Mammary epithelial cell (primary cell): ENCODE measurements around the gene FOXK1.

Source experiments
- EZH2 ChIP-seq: IDR thresholded peaks from 2 replicates; pipeline ENCODE4 v1.6.1; 2012; ENCODE audit warnings: low read length, inconsistent platforms, borderline replicate concordance
- TF ChIP-seq, protein P1 (sequence below), 2 donors: IDR thresholded peaks in 1 of 2; conservative IDR thresholded peaks in 1 of 2; 2 replicates each; pipeline ENCODE4 v1.5.1; 2011 to 2012; ENCODE audit warnings: inconsistent platforms in 2 of 2, low read length in 2 of 2, mild to moderate bottlenecking in 2 of 2, control low read depth in 1 of 2, low read depth in 1 of 2; ENCODE audit not compliant: insufficient read depth in 1 of 2; ENCODE audit errors: extremely low read depth in 1 of 2

GRCh38 chr7:4807598-4808016 is 125.5 kb downstream of the FOXK1 start:
- TF ChIP-seq, protein P1, sequence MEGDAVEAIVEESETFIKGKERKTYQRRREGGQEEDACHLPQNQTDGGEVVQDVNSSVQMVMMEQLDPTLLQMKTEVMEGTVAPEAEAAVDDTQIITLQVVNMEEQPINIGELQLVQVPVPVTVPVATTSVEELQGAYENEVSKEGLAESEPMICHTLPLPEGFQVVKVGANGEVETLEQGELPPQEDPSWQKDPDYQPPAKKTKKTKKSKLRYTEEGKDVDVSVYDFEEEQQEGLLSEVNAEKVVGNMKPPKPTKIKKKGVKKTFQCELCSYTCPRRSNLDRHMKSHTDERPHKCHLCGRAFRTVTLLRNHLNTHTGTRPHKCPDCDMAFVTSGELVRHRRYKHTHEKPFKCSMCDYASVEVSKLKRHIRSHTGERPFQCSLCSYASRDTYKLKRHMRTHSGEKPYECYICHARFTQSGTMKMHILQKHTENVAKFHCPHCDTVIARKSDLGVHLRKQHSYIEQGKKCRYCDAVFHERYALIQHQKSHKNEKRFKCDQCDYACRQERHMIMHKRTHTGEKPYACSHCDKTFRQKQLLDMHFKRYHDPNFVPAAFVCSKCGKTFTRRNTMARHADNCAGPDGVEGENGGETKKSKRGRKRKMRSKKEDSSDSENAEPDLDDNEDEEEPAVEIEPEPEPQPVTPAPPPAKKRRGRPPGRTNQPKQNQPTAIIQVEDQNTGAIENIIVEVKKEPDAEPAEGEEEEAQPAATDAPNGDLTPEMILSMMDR (conservative IDR thresholded peaks at IDR 0.05 in 1 of 2, IDR thresholded peaks at IDR 0.05 in 1 of 2; ENCODE audit: extremely low read depth in 1 of 2, insufficient read depth in 1 of 2, low read depth in 1 of 2, low read length in 2 of 2): no peak
- TF ChIP-seq EZH2: no peak
